ENCODE measurements around the gene ABCC3.

Gene ABCC3

GRCh38 chr17:50604513-50604912 is 30.2 kb upstream of the ABCC3 start:
- peak; percentile 97 for DNase-seq (ENCODE audit: low spot score)

GRCh38 chr17:50605429-50605828 is 29.3 kb upstream of the ABCC3 start:
- no peak for DNase-seq (ENCODE audit: low spot score)

- DNase-seq (ENCODE audit: low spot score) = no peak
These were observed 27.0 kb upstream of the ABCC3 start for GRCh38 chr17:50607522-50608175.

- DNase-seq (ENCODE audit: low spot score) = no peak
These were observed 25.8 kb upstream of the ABCC3 start for GRCh38 chr17:50608700-50609379.

GRCh38 chr17:50609380-50610074 is 25.2 kb upstream of the ABCC3 start:
- DNase-seq (ENCODE audit: low spot score) = no peak

- no peak for DNase-seq (ENCODE audit: low spot score)
These were observed 23.0 kb upstream of the ABCC3 start for GRCh38 chr17:50611634-50612033.

- no peak for DNase-seq (ENCODE audit: low spot score)
These were observed 22.4 kb upstream of the ABCC3 start for GRCh38 chr17:50612281-50612680.

GRCh38 chr17:50613007-50613992 is 21.4 kb upstream of the ABCC3 start:
- DNase-seq (ENCODE audit: low spot score) = no peak

- DNase-seq (ENCODE audit: low spot score) = no peak
These were observed 20.1 kb upstream of the ABCC3 start for GRCh38 chr17:50614471-50615051.

GRCh38 chr17:50615828-50616227 is 18.9 kb upstream of the ABCC3 start:
- DNase-seq (ENCODE audit: low spot score) = no peak

GRCh38 chr17:50618300-50618699 is 16.4 kb upstream of the ABCC3 start:
- DNase-seq (ENCODE audit: low spot score) = no peak

GRCh38 chr17:50618941-50619340 is 15.7 kb upstream of the ABCC3 start:
- no peak for DNase-seq (ENCODE audit: low spot score)

- DNase-seq (ENCODE audit: low spot score) = no peak
These were observed 15.2 kb upstream of the ABCC3 start for GRCh38 chr17:50619489-50619888.

GRCh38 chr17:50620237-50620636 is 14.4 kb upstream of the ABCC3 start:
- DNase-seq (ENCODE audit: low spot score) = no peak

GRCh38 chr17:50620858-50621257 is 13.8 kb upstream of the ABCC3 start:
- no peak for DNase-seq (ENCODE audit: low spot score)

- DNase-seq (ENCODE audit: low spot score) = no peak
These were observed 13.1 kb upstream of the ABCC3 start for GRCh38 chr17:50621574-50622031.

GRCh38 chr17:50624321-50624934 is 10.3 kb upstream of the ABCC3 start:
- DNase-seq (ENCODE audit: low spot score) = no peak

- DNase-seq (ENCODE audit: low spot score) = no peak
These were observed 9.4 kb upstream of the ABCC3 start for GRCh38 chr17:50625032-50625871.

GRCh38 chr17:50626037-50626574 is 8.6 kb upstream of the ABCC3 start:
- DNase-seq (ENCODE audit: low spot score) = no peak

Measured in left forelimb (tissue), 1 donor.